HCT116 (cell line): Measurements from ENCODE around the gene NCCRP1. TPM values are rescaled to one million over a fixed set of nuclear protein-coding genes. Genes with fewer than 3 reads are reported as not detected.

Experiments used
- ATAC-seq: fragments of 200-7000 bp; cut with Tn5 transposase; 2 replicates; pipeline ENCODE4 v1.9.1; 2020; ENCODE audit warnings: mild to moderate bottlenecking, moderate library complexity
- BruUV-seq: library from RNA; stranded (reverse); fragments of 400-500 nt; replicated peaks from 2 replicates; lab custom pipeline; 2021; lab: Mats Ljungman, UMichigan
- CTCF ChIA-PET: fragments of 300-600 bp; sonication (Branson Sonifier 250); formaldehyde crosslinking; loops from one replicate; lab custom pipeline; 2021; ENCODE audit warnings: antibody characterized with exemption; lab: Charles Lee
- POLR2A ChIA-PET: fragments of 300-600, 350-600 bp; sonication (Branson Sonifier 250); formaldehyde crosslinking; loops from one replicate; lab custom pipeline; 2021; ENCODE audit warnings: antibody characterized with exemption; lab: Charles Lee
- RAD21 ChIA-PET, 2 experiments: fragments of 300-600 bp; sonication (Branson Sonifier 250); formaldehyde crosslinking; loops; one replicate each; lab custom pipeline; 2023; ENCODE audit warnings: low total read pairs in 2 of 2; ENCODE audit not compliant: uncharacterized antibody in 2 of 2, unreplicated experiment in 2 of 2, low non-redundant PET in 1 of 2; lab: Charles Lee
- DNase-seq: peaks from one replicate; pipeline ENCODE4 v3.0.0-alpha.2; 2010; ENCODE audit warnings: low read depth, low spot score
- H2AFZ ChIP-seq: fragments of 200-600 bp; shearing (Covaris generic), sonication (generic); 2 replicates; pipeline ENCODE4 v1.6.1; 2017; ENCODE audit warnings: low read depth, mixed run types, mixed read lengths, antibody characterized with exemption, low read length; ENCODE audit not compliant: poor library complexity, severe bottlenecking
- H3K27ac ChIP-seq: 2 replicates; pipeline ENCODE4 v1.5.1; 2012; ENCODE audit warnings: low read depth, low read length
- H3K27me3 ChIP-seq: fragments of 200-600 bp; sonication (generic); 2 replicates; pipeline ENCODE4 v1.6.1; 2016; ENCODE audit warnings: mixed run types, low read length, mixed read lengths; ENCODE audit not compliant: insufficient read depth
- H3K36me3 ChIP-seq, 2 experiments: fragments of 200-500 bp in 1 of 2; fragments of 200-600 bp in 1 of 2; sonication (Bioruptor generic) in 1 of 2; sonication (generic) in 1 of 2; 2 replicates each; pipeline versions ENCODE4 v1.5.1 to v1.6.1; 2014 to 2016; ENCODE audit warnings: low read length in 2 of 2, inconsistent platforms in 1 of 2, mixed read lengths in 1 of 2, mixed run types in 1 of 2; ENCODE audit not compliant: insufficient read depth in 2 of 2, control insufficient read depth in 1 of 2
- H3K4me1 ChIP-seq, 2 experiments: fragments of 200-600 bp in 1 of 2; sonication (generic) in 1 of 2; 2 replicates each; pipeline versions ENCODE4 v1.5.1 to v1.6.1; 2012 to 2017; ENCODE audit warnings: low read length in 2 of 2, inconsistent platforms in 1 of 2, mild to moderate bottlenecking in 1 of 2, mixed read lengths in 1 of 2, mixed run types in 1 of 2, moderate library complexity in 1 of 2; ENCODE audit not compliant: insufficient read depth in 2 of 2, control insufficient read depth in 1 of 2
- H3K4me2 ChIP-seq: fragments of 200-600 bp; sonication (generic); 2 replicates; pipeline ENCODE4 v1.6.1; 2017; ENCODE audit warnings: mixed run types, low read length, mixed read lengths
- H3K4me3 ChIP-seq, 2 experiments: fragments of 200-600 bp in 1 of 2; sonication (generic) in 1 of 2; replicated peaks in 1 of 2; 2 replicates each; pipeline ENCODE4 v1.5.1; 2011 to 2016; ENCODE audit warnings: low read length in 2 of 2, control low read depth in 1 of 2, low read depth in 1 of 2, mild to moderate bottlenecking in 1 of 2, mixed read lengths in 1 of 2, mixed run types in 1 of 2
- H3K79me2 ChIP-seq: fragments of 200-600 bp; sonication (generic); 2 replicates; pipeline ENCODE4 v1.6.1; 2017; ENCODE audit warnings: mild to moderate bottlenecking, mixed run types, low read length, moderate library complexity, mixed read lengths; ENCODE audit not compliant: insufficient read depth
- H3K9ac ChIP-seq: fragments of 200-600 bp; sonication (generic); 2 replicates; pipeline ENCODE4 v1.6.1; 2016; ENCODE audit warnings: low read length, mixed read lengths
- H3K9me2 ChIP-seq: fragments of 200-600 bp; sonication (generic), shearing (Covaris generic); 2 replicates; pipeline ENCODE4 v1.6.1; 2017; ENCODE audit warnings: mixed run types, mild to moderate bottlenecking, moderate library complexity; ENCODE audit not compliant: insufficient read depth
- H3K9me3 ChIP-seq, 2 experiments: fragments of 200-500 bp in 1 of 2; fragments of 200-600 bp in 1 of 2; sonication (Bioruptor generic) in 1 of 2; sonication (generic) in 1 of 2; 2 replicates each; pipeline ENCODE4 v1.6.1; 2014 to 2017; ENCODE audit warnings: low read length in 2 of 2, mixed read lengths in 2 of 2, inconsistent platforms in 1 of 2, low read depth in 1 of 2, mild to moderate bottlenecking in 1 of 2, mixed run types in 1 of 2, moderate library complexity in 1 of 2; ENCODE audit not compliant: control insufficient read depth in 1 of 2, insufficient read depth in 1 of 2
- H4K20me1 ChIP-seq: fragments of 200-600 bp; sonication (generic), shearing (Covaris generic); 2 replicates; pipeline ENCODE4 v1.6.1; 2017; ENCODE audit warnings: mixed run types, mild to moderate bottlenecking, moderate library complexity; ENCODE audit not compliant: insufficient read depth
- ATF3 ChIP-seq: IDR thresholded peaks from 2 replicates; pipeline ENCODE4 v1.6.1; 2012
- CBX3 ChIP-seq: IDR thresholded peaks from 2 replicates; pipeline ENCODE4 v1.6.1; 2012; ENCODE audit warnings: low read depth
- CEBPB ChIP-seq: IDR thresholded peaks from 2 replicates; pipeline ENCODE4 v1.6.1; 2012; ENCODE audit warnings: low read depth
- EGR1 ChIP-seq: IDR thresholded peaks from 2 replicates; pipeline ENCODE4 v1.6.1; 2012; ENCODE audit warnings: low read depth
- EZH2 ChIP-seq: fragments of 200-600 bp; sonication (generic); IDR thresholded peaks from 2 replicates; pipeline ENCODE4 v1.6.1; 2017; ENCODE audit warnings: antibody characterized with exemption, mixed run types
- EZH2phosphoT487 ChIP-seq: fragments of 200-600 bp; IDR thresholded peaks from 2 replicates; pipeline ENCODE4 v1.6.1; 2018; ENCODE audit warnings: antibody characterized with exemption, borderline replicate concordance
- FOSL1 ChIP-seq: IDR thresholded peaks from 2 replicates; pipeline ENCODE4 v1.6.1; 2012; ENCODE audit warnings: low read depth
- MAX ChIP-seq: IDR thresholded peaks from 2 replicates; pipeline ENCODE4 v1.6.1; 2012
- RAD21 ChIP-seq: IDR thresholded peaks from 2 replicates; pipeline ENCODE4 v1.6.1; 2012; ENCODE audit warnings: low read depth, mild to moderate bottlenecking
- REST ChIP-seq: IDR thresholded peaks from 2 replicates; pipeline ENCODE4 v1.6.1; 2012; ENCODE audit warnings: low read depth
- SP1 ChIP-seq: IDR thresholded peaks from 2 replicates; pipeline ENCODE4 v1.6.1; 2012; ENCODE audit warnings: low read depth
- SRF ChIP-seq: IDR thresholded peaks from 2 replicates; pipeline ENCODE4 v1.6.1; 2012; ENCODE audit warnings: low read depth
- TCF7L2 ChIP-seq: IDR thresholded peaks from 2 replicates; pipeline ENCODE4 v1.7.0; 2011; ENCODE audit warnings: borderline replicate concordance, inconsistent platforms; ENCODE audit not compliant: insufficient read depth, insufficient read length; ENCODE audit errors: extremely low read depth
- ZFX ChIP-seq: fragments of 450-650 bp; IDR thresholded peaks from 2 replicates; pipeline ENCODE4 v1.6.1; 2017
- ZNF274 ChIP-seq: fragments of 200-500 bp; sonication (Bioruptor generic); IDR thresholded peaks from 2 replicates; pipeline ENCODE4 v1.6.1; 2014; ENCODE audit warnings: mild to moderate bottlenecking, low read depth, low read length, inconsistent platforms
- intact Hi-C: fragments of 100-400 bp; cut with micrococcal nuclease; formaldehyde crosslinking; loops from 2 replicates; pipeline ENCODE4 v1.10.0; 2022
- total RNA-seq: library from RNA; stranded (reverse); gene quantifications from one replicate; pipeline ENCODE4 v1.2.1, GENCODE V29; 2021; ENCODE audit not compliant: unreplicated experiment

NCCRP1 gene
- total RNA-seq, 1 experiment from 2014 or later, result 0.12 TPM

- RAD21 ChIA-PET, result no interaction called here
- Histone ChIP-seq H3K9ac (no peak overlapping the region), H3K9me3 (no peaks in the 10 kb centered on the region), H3K9me2 (no peaks in the 10 kb centered on the region), H3K27me3 (no peaks in the 10 kb centered on the region), H3K79me2 (peaks cover 28% of the 10 kb centered on the region; the same call in 1 of the 2 replicates), H3K4me2 (peak overlapping the region; percentile 17; the same call in 1 of the 2 replicates), H4K20me1 (no peaks in the 10 kb centered on the region), H3K4me1 (peaks cover 16 to 22% of the 10 kb centered on the region in 2 experiments; a peak in 3 of 4 replicates), H3K4me3 (no peak overlapping the region), H3K27ac (peak overlapping the region; percentile 29; the same call in 1 of the 2 replicates), H3K36me3 (peaks cover 0 to 5% of the 10 kb centered on the region in 2 experiments; a peak in 1 of 4 replicates)
- DNase-seq, result no peak
- peak; percentile 46; the same call in 1 of the 2 replicates for ATAC-seq
- intact Hi-C loops, result no loop called here
- POLR2A ChIA-PET, result no interaction called here
- BruUV-seq, result no TSS peak
- CTCF ChIA-PET, result no interaction called here
- no peak for TF ChIP-seq TCF7L2
- TF ChIP-seq CEBPB, result no peak
- no peak for TF ChIP-seq EZH2
- TF ChIP-seq SRF, result no peak
- TF ChIP-seq, all 23 proteins: peak for 0
- no peak overlapping the region for H2AFZ ChIP-seq
Measured at GRCh38 chr19:39167461-39168257, 29.1 kb upstream of the NCCRP1 start.

DNA sequence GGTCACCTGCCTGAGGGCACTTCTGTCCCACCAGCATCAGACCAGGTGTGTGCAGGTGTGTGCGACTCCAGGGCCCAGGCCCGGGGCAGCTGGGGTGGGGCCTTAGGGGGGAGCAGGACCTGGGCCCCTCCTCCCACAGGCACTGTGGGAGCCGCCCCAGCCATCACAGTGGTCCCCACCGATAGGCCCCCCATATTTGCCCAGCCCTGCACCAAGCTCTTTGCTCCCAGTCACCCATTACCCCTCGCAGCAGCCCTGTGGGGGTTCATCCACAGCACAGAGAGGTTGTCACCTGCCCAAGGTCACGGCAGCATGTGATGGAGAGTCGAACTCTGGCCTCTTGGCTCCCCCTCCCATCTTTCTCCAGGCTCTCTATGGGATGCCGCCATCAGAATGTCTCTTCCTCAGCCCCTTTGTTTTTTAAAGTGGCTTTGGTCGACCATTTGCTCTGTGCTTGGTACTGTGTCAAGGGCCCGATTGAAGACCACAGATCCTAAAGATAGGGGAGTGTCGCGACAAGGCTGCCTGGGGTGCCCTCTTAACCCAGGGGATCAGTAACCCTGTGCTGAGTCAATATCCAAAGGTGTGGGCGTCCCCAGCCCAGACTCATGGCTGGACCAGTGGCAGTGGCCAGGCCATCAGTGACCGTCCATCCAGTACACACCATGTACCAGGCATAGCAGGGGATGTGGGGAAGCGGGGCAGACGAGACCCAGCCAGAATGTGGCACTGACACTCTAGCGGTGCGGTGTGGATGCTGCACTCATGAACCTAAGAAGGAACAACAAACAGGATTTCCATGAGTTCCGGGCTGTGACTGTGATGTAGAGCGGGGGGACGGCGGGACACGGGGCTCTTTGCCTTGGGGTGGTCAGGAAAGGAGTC is 28.3 kb upstream of the NCCRP1 start:
- Histone ChIP-seq H3K4me1 (peaks cover 16 to 22% of the 10 kb centered on the region in 2 experiments; a peak in 3 of 4 replicates), H3K27ac (no peak overlapping the region), H2AFZ (no peak overlapping the region), H3K79me2 (peaks cover 20% of the 10 kb centered on the region; the same call in 1 of the 2 replicates), H3K36me3 (peaks cover 0 to 5% of the 10 kb centered on the region in 2 experiments; a peak in 1 of 4 replicates), H3K9me2 (no peaks in the 10 kb centered on the region), H3K27me3 (no peaks in the 10 kb centered on the region), H3K9ac (no peak overlapping the region), H3K4me3 (no peak overlapping the region), H3K4me2 (no peak overlapping the region), H4K20me1 (no peaks in the 10 kb centered on the region), H3K9me3 (no peaks in the 10 kb centered on the region)
- ATAC-seq, result no peak
- ChIA-PET RAD21 (no interaction called here), POLR2A (no interaction called here), CTCF (no interaction called here)
- no peak for DNase-seq
- BruUV-seq, result no TSS peak
- intact Hi-C loops, result no loop called here
- TF ChIP-seq ZFX (no peak), ZNF274 (no peak), RAD21 (no peak), FOSL1 (no peak), EZH2phosphoT487 (no peak), MAX (no peak), ATF3 (no peak), EGR1 (no peak), SP1 (no peak), REST (no peak), CBX3 (no peak)
